CMK (cell line): Measurements from ENCODE around the gene COL5A1.
A peak's percentile ranks its signal among the peaks of the same experiment; 100 is the strongest.
"Not testable (repeated sequence)": the region's sequence is repeated elsewhere in the genome, so short reads cannot be mapped to it uniquely, and the experiment has no call there.

Source experiments
- DNase-seq: peaks from one replicate; pipeline ENCODE4 v3.0.0-alpha.2; 2010; ENCODE audit warnings: low read depth

The COL5A1 gene

DNA sequence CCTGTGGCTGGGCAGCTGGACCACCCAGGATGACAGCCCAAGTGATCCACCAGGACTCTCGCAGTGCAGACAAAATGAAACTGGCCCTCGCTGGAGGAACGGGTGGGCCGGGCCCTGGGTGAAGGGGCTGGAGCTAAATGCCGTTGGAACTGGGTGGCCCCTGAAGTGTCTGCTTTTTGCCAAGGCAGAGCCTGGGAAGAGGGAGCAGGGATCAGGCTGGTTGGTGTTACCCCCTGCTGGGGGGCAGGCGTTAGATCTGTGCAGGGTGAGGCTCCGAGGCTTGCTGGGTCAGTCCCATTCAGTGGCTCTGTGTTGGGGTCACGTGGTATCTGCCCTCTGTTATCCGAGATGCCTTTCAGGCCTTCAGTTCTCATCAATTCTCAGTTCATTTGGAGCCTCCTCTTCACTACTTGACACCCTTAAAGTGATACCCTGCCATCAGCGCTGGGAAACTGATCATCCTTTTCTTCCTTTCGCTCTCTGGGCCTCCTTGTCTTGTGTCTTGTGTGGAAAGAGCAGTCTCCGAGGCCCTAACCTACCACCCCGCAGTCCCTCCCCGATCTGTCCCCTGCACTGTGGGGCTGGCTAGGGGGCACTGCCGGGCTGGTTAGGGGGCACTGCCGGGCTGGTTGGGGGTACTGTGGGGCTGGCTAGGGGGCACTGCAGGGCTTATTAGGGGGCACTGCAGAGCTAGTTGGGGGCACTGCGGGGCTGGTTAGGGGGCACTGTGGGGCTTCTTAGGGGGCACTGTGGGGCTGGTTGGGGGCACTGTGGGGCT is 37.3 kb downstream of the COL5A1 start:
- DNase-seq: no peak

GRCh38 chr9:134679616-134680392 is 38.2 kb downstream of the COL5A1 start:
- no peak for DNase-seq

- no peak for DNase-seq
These were observed 38.9 kb downstream of the COL5A1 start for GRCh38 chr9:134680393-134681060.

DNA sequence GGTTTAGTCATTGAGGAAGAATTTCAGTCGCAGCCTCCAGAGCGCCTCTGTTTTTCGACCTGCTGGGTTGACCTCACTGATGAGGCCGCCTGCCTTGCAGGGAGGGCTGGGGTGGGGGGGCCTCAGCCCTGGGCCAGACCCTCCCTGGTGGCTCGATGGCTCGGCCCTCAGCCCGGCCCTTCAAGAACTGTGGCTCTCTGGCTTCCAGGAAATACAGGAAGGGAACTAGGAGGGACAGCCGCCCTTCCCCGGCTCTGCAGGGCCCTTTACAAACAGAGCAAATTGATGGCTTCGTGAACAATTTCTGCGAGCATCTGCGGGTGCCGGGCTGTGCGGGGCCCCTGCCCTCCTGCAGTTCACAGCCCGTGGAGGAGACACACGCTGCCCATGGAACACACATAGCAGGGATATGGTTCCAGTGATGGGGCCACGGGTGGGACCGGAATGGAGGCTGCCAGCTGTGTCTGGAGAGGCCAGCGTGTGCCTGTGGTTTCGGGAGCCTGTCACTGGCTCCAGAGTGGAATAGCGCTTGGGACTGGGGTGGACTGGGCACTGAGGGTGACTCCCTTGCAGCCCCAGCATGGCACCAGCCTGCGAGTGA is 39.6 kb downstream of the COL5A1 start:
- no peak for DNase-seq

DNA sequence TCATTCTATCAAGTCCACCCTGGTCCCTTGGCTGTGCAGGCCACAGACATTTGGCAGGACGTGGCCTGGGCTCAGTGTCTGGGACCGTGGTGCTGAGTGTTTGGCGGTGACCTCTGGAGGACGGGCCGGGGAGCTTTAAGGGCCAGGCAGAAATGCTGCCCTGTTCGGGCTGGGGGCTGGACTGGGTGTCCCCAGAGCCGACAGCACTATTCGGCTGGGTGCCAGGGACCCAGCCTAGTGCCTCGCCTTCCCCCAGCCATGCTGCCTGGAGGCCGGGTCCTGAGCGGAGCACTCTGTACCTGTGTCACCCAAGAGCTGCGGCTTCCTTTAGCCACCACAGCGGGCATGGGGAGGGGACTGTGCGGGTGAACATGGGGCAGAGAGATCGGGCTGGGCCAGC is 40.4 kb downstream of the COL5A1 start:
- no peak for DNase-seq

DNA sequence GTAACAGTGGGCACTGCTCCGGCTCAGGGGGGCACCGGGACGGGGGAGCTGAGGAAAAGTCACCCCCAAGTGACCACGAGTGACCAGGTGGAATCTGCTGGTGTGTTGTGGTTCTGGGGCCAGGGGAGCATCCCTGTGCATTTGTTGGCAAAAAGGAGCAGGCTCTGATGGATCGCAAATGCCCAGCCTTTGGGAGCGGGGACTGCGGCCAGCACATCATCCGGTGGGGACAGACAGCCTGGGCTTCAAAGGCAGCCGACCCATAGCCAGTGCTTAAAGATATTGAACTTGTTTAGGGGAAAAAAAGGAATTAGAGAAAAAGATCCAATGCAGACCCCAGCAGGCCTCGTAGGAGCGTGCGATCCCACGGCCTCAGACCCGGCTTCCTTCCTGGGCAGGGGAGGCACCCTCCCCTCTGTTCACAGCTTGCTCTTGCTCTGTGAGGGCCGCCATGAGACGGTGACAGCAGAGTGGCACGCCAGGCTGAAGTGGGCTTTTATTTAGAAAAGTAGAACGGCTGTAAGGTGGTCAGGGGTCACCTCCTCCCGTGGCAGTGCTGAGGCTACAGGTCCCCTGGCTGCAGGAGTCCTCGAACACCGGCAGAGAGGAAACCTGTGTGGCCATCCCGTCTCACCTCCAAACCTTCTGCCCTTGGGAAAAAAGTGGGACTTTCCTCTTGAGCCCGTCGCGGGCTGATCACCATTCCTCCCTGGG is 41.2 kb downstream of the COL5A1 start:
- DNase-seq: no peak

- DNase-seq: no peak
These were observed 42.2 kb downstream of the COL5A1 start for GRCh38 chr9:134683714-134684374.

DNA sequence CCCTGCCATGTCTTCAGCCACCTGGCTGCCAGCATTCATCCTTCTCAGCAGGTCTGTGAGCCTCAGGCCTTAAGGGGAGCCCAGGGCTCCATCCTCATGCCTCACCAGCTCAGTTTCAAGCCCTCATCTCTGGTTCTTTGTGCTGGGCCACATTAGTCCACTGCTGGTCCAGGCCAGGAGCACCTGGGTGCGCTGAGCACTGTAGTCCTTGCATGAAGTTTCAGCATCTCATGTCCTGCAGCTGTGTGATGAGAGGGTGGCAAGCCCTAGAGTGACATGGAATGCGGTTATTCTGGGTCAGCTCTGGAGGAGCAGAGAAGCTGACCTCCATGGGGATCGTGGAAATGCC is 42.7 kb downstream of the COL5A1 start:
- no peak for DNase-seq

GRCh38 chr9:134684941-134685340 is 43.3 kb downstream of the COL5A1 start:
- DNase-seq: not testable (repeated sequence)

- no peak for DNase-seq
These were observed 44.2 kb downstream of the COL5A1 start for GRCh38 chr9:134685784-134686183.

DNA sequence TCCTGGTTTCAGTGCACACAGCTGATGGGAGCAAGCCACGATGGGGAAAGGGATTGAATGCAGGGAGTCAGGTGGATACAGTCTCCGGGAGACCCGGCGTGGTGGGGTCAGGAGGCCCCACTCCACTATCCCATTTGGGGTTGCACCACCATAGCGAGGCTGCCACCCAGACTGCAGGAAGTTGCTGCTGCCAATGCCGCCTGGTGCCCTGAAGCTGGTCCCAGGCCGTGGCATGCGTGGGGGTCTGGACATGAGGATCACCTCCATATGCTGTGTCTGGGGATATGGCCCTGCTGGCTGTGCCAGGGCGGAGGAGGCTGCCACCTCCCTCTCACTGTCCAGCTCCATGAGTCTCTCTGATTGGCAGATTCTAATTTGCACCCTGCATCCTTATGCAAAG is 45.3 kb downstream of the COL5A1 start:
- no peak for DNase-seq

DNA sequence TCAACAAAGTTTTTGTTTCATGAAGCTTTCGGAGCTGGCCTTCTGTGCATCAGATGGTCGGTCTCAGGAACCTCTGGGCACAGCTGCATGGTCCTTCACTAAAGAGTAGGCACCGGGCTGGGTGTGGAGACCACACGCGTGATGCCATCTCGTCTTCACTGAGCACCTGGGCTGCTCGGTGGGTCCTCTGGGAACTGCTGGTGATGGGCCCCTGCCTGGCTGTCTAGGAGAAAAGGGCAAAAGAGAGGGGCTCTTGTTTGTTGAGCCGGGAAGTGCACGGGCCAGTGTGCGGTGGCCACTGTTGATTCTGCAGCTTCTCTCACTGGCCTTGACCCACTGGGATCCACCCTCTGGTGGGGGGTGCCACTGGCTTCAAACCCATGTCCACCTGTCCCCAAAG is 46.0 kb downstream of the COL5A1 start:
- no peak for DNase-seq

GRCh38 chr9:134688231-134688630 is 46.6 kb downstream of the COL5A1 start:
- DNase-seq: no peak

DNA sequence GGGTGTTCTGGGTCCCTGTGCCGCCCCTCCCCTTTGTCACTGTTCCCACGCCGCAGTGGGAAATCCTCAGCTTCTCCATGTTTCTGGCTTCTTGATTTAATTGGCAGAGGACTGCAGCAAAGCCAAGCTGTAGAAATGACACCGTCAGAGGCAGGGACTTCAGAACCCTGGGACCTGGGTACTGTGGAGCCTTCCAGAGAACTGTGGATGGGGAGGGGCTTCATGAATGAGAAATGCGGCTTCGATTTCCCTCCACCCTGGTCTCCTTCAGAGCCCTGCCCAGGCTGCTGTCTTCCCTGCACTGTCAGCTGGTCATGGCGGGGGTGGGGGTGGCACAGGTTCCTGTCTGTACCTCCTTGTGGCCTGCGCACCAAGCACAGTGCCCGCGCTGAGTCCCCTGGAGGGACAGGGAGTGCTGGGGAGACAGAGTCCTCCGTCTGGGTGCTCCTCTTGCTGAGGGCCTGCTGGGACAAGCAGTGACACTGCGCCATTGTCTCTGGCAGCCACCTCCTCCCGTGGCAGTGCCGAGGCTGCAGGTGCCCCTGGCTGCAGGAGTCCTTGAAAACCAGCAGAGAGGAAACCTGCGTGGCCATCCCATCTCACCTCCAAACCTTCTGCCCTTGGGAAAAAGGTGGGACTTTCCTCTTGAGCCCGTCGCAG is 47.2 kb downstream of the COL5A1 start:
- no peak for DNase-seq

- DNase-seq: peak; percentile 46
These were observed 47.9 kb downstream of the COL5A1 start for GRCh38 chr9:134689321-134690181.

GRCh38 chr9:134690301-134690751 is 48.7 kb downstream of the COL5A1 start:
- DNase-seq: no peak

- DNase-seq: no peak
These were observed 49.5 kb downstream of the COL5A1 start for GRCh38 chr9:134690946-134691694.

DNA sequence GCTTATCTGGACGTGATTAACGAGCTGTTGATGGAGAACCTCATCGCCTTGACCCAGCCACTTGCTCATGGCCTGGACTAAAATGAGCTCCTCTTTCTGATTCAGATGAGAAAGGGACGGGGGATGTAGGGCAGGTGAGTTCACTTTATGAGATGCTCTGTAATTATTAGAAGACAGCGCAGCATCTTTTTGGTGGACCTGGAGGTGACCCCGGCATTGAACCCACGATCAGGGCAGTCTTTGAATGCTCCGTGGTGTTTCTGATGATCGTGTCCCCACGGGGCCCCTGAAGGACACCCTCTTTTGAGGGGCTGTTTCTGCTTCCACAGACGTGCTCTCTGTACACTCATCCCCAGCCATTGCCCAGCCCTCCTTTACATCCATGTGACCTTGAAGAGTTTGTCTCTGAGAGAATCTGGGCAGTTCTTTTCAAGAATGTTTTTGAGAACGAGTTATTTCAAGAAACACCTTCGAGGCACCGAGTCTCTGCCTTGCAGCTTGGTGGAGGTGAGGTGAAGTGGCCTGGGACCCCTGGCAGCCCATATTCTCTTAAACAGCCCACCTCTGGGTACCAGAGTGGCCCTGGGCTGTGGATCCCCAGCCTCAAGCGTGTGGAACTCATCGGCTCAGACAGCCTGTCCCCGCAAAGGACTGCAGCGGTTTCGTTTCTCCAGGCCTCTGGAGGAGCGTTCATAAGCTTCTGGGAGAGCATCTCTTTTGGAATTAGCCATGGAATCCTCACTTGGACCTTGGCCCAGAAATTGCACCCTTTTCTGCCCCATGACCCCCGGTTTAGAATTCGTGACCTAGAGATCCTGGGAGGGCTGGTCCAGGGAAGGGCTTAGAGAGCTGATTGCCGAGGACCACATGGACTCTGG is 50.3 kb downstream of the COL5A1 start:
- no peak for DNase-seq
